H9 (cell line): Measurements from ENCODE around the gene KCNS3. TPM values are rescaled to one million over a fixed set of nuclear protein-coding genes. Genes with fewer than 3 reads are reported as not detected.

ENCODE experiments used
- DNase-seq: peaks from one replicate; pipeline ENCODE4 v3.0.0-alpha.2; 2017
- H2AFZ ChIP-seq: one replicate; pipeline ENCODE4 v1.6.1; 2013; ENCODE audit warnings: mild to moderate bottlenecking, low read length, control low read depth, moderate library complexity
- H2AK5ac ChIP-seq: 2 replicates; pipeline ENCODE4 v1.6.1; 2013; ENCODE audit warnings: low read length, control low read depth, mixed read lengths; ENCODE audit not compliant: insufficient read length
- H2BK120ac ChIP-seq: one replicate; pipeline ENCODE4 v1.6.1; 2013; ENCODE audit warnings: low read depth, mild to moderate bottlenecking, low read length, control low read depth, inconsistent platforms; ENCODE audit not compliant: poor library complexity, severe bottlenecking
- H2BK12ac ChIP-seq: 2 replicates; pipeline ENCODE4 v1.6.1; 2013; ENCODE audit warnings: low read length, control low read depth, mixed read lengths, low read depth; ENCODE audit not compliant: insufficient read length
- H2BK15ac ChIP-seq: 2 replicates; pipeline ENCODE4 v1.6.1; 2013; ENCODE audit warnings: low read depth, low read length, control low read depth
- H2BK20ac ChIP-seq: one replicate; pipeline ENCODE4 v1.6.1; 2013; ENCODE audit warnings: low read depth, mild to moderate bottlenecking, low read length, control low read depth, inconsistent platforms; ENCODE audit not compliant: poor library complexity, severe bottlenecking
- H2BK5ac ChIP-seq: 2 replicates; pipeline ENCODE4 v1.6.1; 2013; ENCODE audit warnings: low read length, control low read depth, mixed read lengths; ENCODE audit not compliant: insufficient read length
- H3K14ac ChIP-seq: 2 replicates; pipeline ENCODE4 v1.6.1; 2013; ENCODE audit warnings: low read length, control low read depth; ENCODE audit not compliant: insufficient read depth
- H3K18ac ChIP-seq: 2 replicates; pipeline ENCODE4 v1.6.1; 2013; ENCODE audit warnings: low read depth, mild to moderate bottlenecking, mixed read lengths, low read length, control low read depth; ENCODE audit not compliant: insufficient read length
- H3K23ac ChIP-seq: 2 replicates; pipeline ENCODE4 v1.6.1; 2013; ENCODE audit warnings: low read length, control low read depth, mixed read lengths, low read depth; ENCODE audit not compliant: insufficient read length
- H3K23me2 ChIP-seq: 2 replicates; pipeline ENCODE4 v1.6.1; 2013; ENCODE audit warnings: low read depth, mild to moderate bottlenecking, mixed read lengths, low read length, control low read depth; ENCODE audit not compliant: insufficient read length, poor library complexity, severe bottlenecking
- H3K27ac ChIP-seq: 2 replicates; pipeline ENCODE4 v1.5.1; 2013; ENCODE audit warnings: low read length, control low read depth, mixed read lengths, low read depth; ENCODE audit not compliant: insufficient read length
- H3K27me3 ChIP-seq: 2 replicates; pipeline ENCODE4 v1.6.1; 2013; ENCODE audit warnings: low read length, control low read depth, inconsistent platforms; ENCODE audit not compliant: insufficient read depth
- H3K4ac ChIP-seq: 2 replicates; pipeline ENCODE4 v1.6.1; 2013; ENCODE audit warnings: low read depth, mild to moderate bottlenecking, control low read depth, inconsistent platforms, low read length, moderate library complexity
- H3K4me1 ChIP-seq: 2 replicates; pipeline ENCODE4 v1.6.1; 2013; ENCODE audit warnings: low read length, control low read depth, inconsistent platforms; ENCODE audit not compliant: insufficient read depth
- H3K4me2 ChIP-seq: 2 replicates; pipeline ENCODE4 v1.6.1; 2013; ENCODE audit warnings: low read length, control low read depth, mixed read lengths; ENCODE audit not compliant: insufficient read length, insufficient read depth
- H3K56ac ChIP-seq: 2 replicates; pipeline ENCODE4 v1.6.1; 2013; ENCODE audit warnings: low read depth, mild to moderate bottlenecking, mixed read lengths, low read length, control low read depth; ENCODE audit not compliant: insufficient read length
- H3K79me1 ChIP-seq: 2 replicates; pipeline ENCODE4 v1.6.1; 2013; ENCODE audit warnings: low read depth, mild to moderate bottlenecking, moderate library complexity, low read length, control low read depth, inconsistent platforms; ENCODE audit not compliant: insufficient read depth, poor library complexity, severe bottlenecking
- H3K79me2 ChIP-seq: 2 replicates; pipeline ENCODE4 v1.6.1; 2013; ENCODE audit warnings: low read length, control low read depth, inconsistent platforms; ENCODE audit not compliant: insufficient read depth
- H3K9ac ChIP-seq: 2 replicates; pipeline ENCODE4 v1.6.1; 2013; ENCODE audit warnings: low read length, control low read depth, mixed read lengths; ENCODE audit not compliant: insufficient read length; ENCODE audit errors: extremely low read depth
- H3K9me3 ChIP-seq: one replicate; pipeline ENCODE4 v1.6.1; 2013; ENCODE audit warnings: low read depth, low read length, inconsistent platforms; ENCODE audit not compliant: control insufficient read depth
- H3T11ph ChIP-seq: one replicate; pipeline ENCODE4 v1.6.1; 2013; ENCODE audit warnings: mild to moderate bottlenecking, low read length, control low read depth, inconsistent platforms
- H4K20me1 ChIP-seq: one replicate; pipeline ENCODE4 v1.6.1; 2013; ENCODE audit not compliant: control insufficient read depth, insufficient read length, insufficient read depth
- H4K5ac ChIP-seq: 2 replicates; pipeline ENCODE4 v1.6.1; 2013; ENCODE audit warnings: low read depth, mild to moderate bottlenecking, mixed read lengths, low read length, control low read depth; ENCODE audit not compliant: insufficient read length
- H4K8ac ChIP-seq: replicated peaks from 2 replicates; pipeline ENCODE4 v1.6.1; 2013; ENCODE audit warnings: low read length, control low read depth, mixed read lengths, low read depth; ENCODE audit not compliant: insufficient read length
- H4K91ac ChIP-seq: 2 replicates; pipeline ENCODE4 v1.6.1; 2013; ENCODE audit warnings: low read depth, mild to moderate bottlenecking, moderate library complexity, mixed read lengths, low read length, control low read depth; ENCODE audit not compliant: insufficient read length
- H3K27ac Mint-ChIP-seq, 3 experiments: 2 replicates in 2 of 3; 3 replicates in 1 of 3; pipeline ENCODE4 v1.8.0; 2020 to 2021; ENCODE audit warnings: mixed read lengths in 3 of 3, mild to moderate bottlenecking in 1 of 3, moderate library complexity in 1 of 3
- H3K27me3 Mint-ChIP-seq: 2 replicates; pipeline ENCODE4 v1.8.0; 2021; ENCODE audit warnings: low read depth, mild to moderate bottlenecking, moderate library complexity, mixed read lengths
- H3K36me3 Mint-ChIP-seq, 3 experiments: 2 replicates in 2 of 3; 3 replicates in 1 of 3; pipeline ENCODE4 v1.8.0; 2020 to 2021; ENCODE audit warnings: low read depth in 3 of 3, mixed read lengths in 3 of 3; ENCODE audit not compliant: insufficient read depth in 1 of 3
- H3K4me1 Mint-ChIP-seq, 2 experiments: 2 replicates each; pipeline ENCODE4 v1.8.0; 2020; ENCODE audit warnings: mixed read lengths in 2 of 2
- H3K4me3 Mint-ChIP-seq, 2 experiments: 2 replicates in 1 of 2; 3 replicates in 1 of 2; pipeline ENCODE4 v1.8.0; 2020 to 2021; ENCODE audit warnings: mild to moderate bottlenecking in 2 of 2, mixed read lengths in 2 of 2, moderate library complexity in 1 of 2
- H3K9me3 Mint-ChIP-seq, 2 experiments: 2 replicates in 1 of 2; 3 replicates in 1 of 2; pipeline ENCODE4 v1.8.0; 2020; ENCODE audit warnings: mild to moderate bottlenecking in 2 of 2, mixed read lengths in 2 of 2, moderate library complexity in 1 of 2
- CTCF ChIP-seq: fragments of 200-600 bp; sonication (generic); conservative IDR thresholded peaks from 3 replicates; pipeline ENCODE4 v1.8.0; 2021; ENCODE audit warnings: antibody characterized with exemption, mild to moderate bottlenecking
- WGBS: extraction: QIAGEN DNeasy Blood & Tissue Kit; methylation state at CpG from one replicate; pipeline ENCODE4 v1.1.7; 2013; ENCODE audit warnings: missing lambda C conversion rate, low lambda C conversion rate, mixed read lengths; ENCODE audit not compliant: insufficient read length; ENCODE audit errors: extremely low coverage; 5-methylcytosine and 5-hydroxymethylcytosine counted together
- total RNA-seq: library from RNA; stranded (reverse); gene quantifications from 2 replicates; pipeline ENCODE4 v1.2.1, GENCODE V29; 2021

Gene KCNS3
- total RNA-seq, 1 experiment from 2014 or later: 8.0 TPM

GRCh38 chr2:17965196-17965595, 86.7 kb downstream of the KCNS3 start:
- H3K27ac ChIP-seq: no peak overlapping the region
- H3K56ac ChIP-seq: no peak overlapping the region
- H4K8ac ChIP-seq: no peak overlapping the region
- H3K27me3 Mint-ChIP-seq: 0 out of 2 replicates have a peak, but pooled peaks cover 2% of the 10 kb centered on the region
- H3K36me3 Mint-ChIP-seq: no peaks in the 10 kb centered on the region
- no peak overlapping the region for H4K5ac ChIP-seq
- H2AK5ac ChIP-seq: no peak overlapping the region
- H3K4me1 Mint-ChIP-seq: peaks cover 3 to 4% of the 10 kb centered on the region in 2 experiments; a peak in 1 of 4 replicates
- H3K4me1 ChIP-seq: no peaks in the 10 kb centered on the region
- no peak overlapping the region for H3K18ac ChIP-seq
- H3K79me2 ChIP-seq: no peaks in the 10 kb centered on the region; the same call in 1 of the 2 replicates
- H2AFZ ChIP-seq: no peak overlapping the region
- no peak overlapping the region for H2BK5ac ChIP-seq
- H4K91ac ChIP-seq: no peak overlapping the region
- peak overlapping the region in 1 of 3 experiments; percentile 10; a peak in 2 of 7 replicates for H3K27ac Mint-ChIP-seq
- no peak for DNase-seq
- H3K14ac ChIP-seq: no peak overlapping the region
- H3K4ac ChIP-seq: no peak overlapping the region
- H3K4me2 ChIP-seq: no peak overlapping the region
- no peak overlapping the region for H3K23ac ChIP-seq
- no peaks in the 10 kb centered on the region for H3K23me2 ChIP-seq
- no peak overlapping the region for H2BK15ac ChIP-seq
- no peaks in the 10 kb centered on the region for H3K79me1 ChIP-seq
- H2BK20ac ChIP-seq: no peak overlapping the region
- no peak overlapping the region for H2BK12ac ChIP-seq
- no peaks in the 10 kb centered on the region; a peak in 1 of 5 replicates for H3K9me3 Mint-ChIP-seq
- H3K9ac ChIP-seq: no peak overlapping the region
- H2BK120ac ChIP-seq: no peak overlapping the region
- no peaks in the 10 kb centered on the region for H4K20me1 ChIP-seq
- H3K9me3 ChIP-seq: no peaks in the 10 kb centered on the region
- no peak for TF ChIP-seq CTCF
- no peak overlapping the region for H3K4me3 Mint-ChIP-seq
- no peak overlapping the region for H3T11ph ChIP-seq
- H3K27me3 ChIP-seq: no peaks in the 10 kb centered on the region; the same call in 1 of the 2 replicates
- no CpG with 5 or more reads among the region's 3 CpGs for WGBS
